Activated T-cell treated with anti-CD3 and anti-CD28 coated beads for 1 hour (primary cell): ENCODE results near the gene GGA3.
"Not testable (repeated sequence)": the region's sequence is repeated elsewhere in the genome, so short reads cannot be mapped to it uniquely, and the experiment has no call there.

Source experiments
- DNase-seq: peaks from one replicate; pipeline ENCODE4 v3.0.0-alpha.2; 2020; ENCODE audit warnings: low read depth

Gene GGA3

DNA sequence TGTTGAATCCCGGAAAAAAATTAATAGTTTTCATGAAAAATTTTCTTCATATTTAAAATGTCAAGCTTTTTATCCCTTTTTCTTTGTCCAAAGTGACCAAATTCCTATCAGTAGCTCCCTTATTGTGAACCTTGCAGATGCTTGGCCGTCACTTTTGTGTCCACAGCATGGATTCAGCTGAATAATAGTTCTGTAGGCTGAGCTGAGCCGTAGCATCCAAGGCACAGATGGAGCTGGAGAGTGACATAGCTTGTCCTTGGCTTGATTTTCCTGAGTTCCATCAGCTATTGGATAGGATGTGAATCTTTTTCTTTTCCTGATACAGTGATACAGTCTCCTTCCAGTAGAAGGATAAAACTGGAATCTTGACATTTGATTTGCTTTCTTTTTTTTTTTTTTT, 52.3 kb downstream of the GGA3 start:
- no peak for DNase-seq

DNA sequence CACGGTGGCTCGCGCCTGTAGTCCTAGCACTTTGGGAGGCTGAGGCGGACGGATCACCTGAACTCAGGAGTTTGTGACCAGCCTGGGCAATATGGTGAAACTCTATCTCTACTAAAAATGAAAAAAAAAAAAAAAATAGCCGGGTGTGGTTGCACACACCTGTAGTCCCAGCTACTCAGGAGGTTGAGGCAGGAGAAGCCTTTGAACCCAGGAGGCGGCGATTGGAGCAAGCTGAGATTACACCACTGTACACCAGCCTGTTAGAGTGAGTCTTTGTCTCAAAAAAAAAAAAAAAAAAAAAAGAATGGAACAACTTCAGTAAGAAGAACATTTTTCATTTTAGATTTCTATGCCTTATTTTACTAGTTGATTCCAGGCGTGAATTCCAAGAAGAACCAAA, 53.2 kb downstream of the GGA3 start:
- no peak for DNase-seq

DNA sequence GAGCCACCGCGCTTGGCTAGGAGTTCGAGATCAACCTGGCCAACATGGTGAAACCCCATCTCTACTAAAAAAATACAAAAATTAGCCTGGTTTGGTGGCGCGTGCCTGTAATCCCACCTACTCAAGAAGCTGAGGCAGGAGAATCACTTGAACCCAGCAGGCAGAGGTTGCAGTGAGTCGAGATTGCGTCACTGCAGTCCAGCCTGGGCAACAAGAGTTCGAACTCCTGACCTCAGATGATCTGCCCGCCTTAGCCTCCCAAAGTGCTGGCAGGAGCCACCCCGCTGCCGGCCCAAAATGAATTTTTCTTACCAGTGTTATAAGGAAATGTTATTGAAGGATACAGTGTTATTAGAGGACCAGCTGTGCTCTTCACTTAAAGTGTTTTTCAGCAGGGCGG, 53.6 kb downstream of the GGA3 start:
- DNase-seq = no peak

DNA sequence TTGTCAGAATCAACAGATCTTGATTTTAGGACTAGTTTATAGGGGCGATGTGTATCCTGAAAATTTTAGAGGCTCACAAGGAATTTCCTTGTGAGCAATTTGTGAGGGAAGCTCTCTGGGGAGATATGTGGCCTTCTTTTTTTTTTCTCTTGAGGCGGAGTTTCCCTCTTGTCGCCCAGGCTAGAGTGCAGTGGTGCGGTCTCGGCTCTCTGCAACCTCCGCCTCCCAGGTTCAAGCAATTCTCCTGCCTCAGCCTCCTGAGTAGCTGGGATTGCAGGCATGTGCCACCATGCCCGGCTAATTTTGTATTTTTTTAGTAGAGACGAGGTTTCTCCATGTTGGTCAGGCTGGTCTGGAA, 54.4 kb downstream of the GGA3 start:
- DNase-seq = not testable (repeated sequence)

DNA sequence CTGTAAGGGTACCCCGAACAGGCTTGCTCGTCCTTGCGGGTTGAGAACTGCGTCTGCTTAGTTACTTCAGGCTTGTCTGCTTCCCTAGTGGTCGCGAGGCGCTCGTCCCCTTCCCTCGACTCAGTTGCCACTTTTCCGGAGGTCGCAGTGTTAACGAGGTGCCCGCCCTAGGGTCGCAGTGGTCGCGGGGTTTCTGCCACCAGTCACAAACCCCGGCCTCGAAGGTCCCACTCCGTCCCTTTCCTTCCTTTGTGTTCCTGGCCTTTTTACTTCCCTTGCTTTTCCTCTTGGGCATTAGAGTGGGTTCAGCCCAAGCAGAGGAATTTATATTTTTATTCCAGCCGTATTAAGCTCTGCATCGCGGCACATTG, 55.6 kb downstream of the GGA3 start:
- DNase-seq = no peak

DNA sequence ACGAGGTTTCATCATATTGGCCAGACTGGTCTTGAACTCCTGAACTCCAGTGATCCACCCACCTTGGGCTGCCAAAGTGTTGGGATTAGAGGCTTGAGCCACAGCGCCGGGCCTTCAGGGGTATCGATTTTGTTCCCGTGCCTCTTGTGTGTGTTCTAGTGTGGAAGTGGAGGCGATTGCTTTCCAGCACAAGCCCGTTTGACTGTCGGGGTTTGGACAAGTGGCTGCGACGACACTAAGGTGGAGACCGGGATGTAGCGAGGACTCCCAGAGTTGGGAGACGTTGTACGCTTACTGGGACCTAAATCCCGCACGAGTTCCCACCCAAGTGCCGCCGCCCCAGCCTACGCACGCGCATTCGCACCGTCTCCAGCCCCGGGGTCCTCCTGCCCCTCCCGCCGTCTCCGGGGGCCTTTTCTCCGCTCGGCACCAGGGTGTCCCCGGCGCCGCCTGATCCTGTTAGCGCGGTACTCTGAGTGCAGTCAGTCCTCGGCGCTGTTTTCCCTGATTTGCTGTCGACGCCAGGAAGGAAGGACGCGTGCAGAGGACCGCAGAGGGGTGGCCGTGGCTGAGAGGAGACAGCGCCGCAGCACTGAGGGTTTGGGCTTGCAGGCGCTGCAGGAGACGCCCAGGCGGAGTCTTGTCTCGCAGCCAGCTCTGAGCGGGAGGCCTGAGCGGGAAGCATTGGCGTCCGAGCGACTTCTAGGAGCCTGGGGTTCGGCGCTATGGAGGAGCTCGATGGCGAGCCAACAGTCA, 56.2 kb downstream of the GGA3 start, which contains the start of gene NUP85:
Gene NUP85 (plus strand): TSS at position 643 of the 756 bp plus-strand sequence. CDS start 83 bp downstream, at position 726.
- DNase-seq = peak; percentile 88

DNA sequence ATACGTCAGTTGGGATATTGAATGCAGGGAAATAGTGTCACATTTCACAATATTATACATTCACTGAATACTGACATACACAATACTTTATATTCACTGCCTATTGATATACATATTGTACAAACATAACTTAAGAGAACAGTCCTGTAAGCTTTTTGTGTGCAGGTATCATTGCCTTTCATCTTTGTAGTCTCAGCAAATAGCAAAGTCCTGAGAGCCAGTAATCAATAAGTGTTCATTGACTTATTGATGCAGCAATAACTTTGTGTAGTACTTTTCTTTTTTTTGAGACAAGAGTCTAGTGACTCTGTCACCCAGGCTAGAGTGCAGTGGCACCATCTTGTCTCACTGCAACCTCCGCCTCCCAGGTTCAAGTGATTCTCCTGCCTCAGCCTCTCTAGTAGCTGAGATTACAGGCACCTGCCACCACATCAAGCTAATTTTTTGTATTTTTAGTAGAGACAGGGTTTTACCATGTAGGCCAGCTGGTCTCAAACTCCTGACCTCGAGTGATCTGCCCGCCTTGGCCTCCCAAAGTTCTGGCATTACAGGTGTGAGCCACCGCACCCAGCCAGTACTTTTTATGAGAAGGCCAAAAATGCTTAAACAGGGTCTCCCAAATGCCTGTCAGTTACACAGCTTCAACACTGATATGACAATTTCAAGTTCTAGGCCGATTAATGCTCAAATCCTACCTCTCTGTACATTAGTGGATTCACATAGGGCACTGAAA, 61.4 kb downstream of the GGA3 start:
- no peak for DNase-seq

DNA sequence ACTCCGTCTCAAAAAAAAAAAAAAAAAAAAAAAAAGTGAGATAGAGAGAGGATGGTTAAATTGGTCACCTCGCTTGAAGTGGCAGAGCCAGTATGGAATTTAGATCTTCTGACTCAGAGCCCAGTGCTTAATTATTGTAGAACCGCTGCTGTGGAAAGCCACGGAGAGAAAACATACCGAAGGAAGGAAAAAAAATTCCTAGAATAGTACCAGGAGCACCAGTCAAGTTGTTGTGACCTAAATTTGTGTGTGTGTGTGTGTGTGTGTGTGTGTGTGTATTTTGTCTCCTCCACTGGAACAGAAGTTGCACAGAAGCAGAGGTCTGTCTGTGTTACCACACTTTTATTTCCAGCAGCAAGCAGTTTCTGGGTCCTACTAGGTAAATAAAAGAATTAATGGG, 66.5 kb downstream of the GGA3 start:
- DNase-seq = no peak

DNA sequence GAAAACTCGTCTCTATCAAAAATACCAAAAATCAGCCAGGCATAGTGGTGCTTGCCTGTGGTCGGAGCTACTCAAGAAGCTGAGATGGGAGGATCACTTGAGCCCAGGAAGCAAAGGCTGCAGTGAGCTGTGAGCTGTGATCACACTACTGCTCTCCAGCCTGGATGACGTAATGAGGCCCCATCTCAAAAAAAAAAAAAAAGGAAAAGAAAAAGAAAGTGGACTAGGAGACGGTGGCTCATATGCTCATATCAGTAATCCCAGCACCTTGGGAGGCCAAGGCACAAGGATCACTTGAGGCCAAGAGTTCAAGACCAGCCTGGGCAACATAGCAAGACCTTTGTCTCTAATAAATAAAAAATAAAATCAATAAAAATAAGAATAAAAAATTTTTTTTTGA, 69.8 kb downstream of the GGA3 start:
- no peak for DNase-seq

DNA sequence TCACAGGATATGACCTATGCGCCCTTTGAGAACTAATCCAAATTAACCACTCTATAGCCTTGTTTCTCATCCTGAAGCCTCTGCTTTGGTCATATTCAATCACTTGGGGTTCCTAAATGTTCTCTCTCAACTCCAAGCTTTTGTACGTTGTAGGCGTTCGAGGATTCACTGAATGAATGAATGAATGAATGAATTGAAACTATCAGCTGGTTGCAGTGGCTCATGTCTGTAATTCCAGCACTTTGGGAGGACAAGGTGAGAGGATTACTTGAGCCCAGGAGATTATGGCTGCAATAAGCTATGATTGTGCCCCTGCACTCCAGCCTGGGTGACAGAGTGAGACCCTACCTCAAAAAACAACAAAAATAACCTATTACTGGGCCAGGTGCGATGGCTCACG, 72.8 kb downstream of the GGA3 start:
- DNase-seq = no peak
